Measurements from ENCODE around the gene SFMBT2.
"Not testable (repeated sequence)": the region's sequence is repeated elsewhere in the genome, so short reads cannot be mapped to it uniquely, and the experiment has no call there.

SFMBT2 gene

GRCh38 chr10:7320072-7320471, 90.8 kb downstream of the SFMBT2 start:
- DNase-seq (ENCODE audit: low read depth in 2 of 2), result no peak

GRCh38 chr10:7319632-7320031, 91.2 kb downstream of the SFMBT2 start:
- DNase-seq (ENCODE audit: low read depth in 2 of 2), result no peak

GRCh38 chr10:7318836-7319235, 92.0 kb downstream of the SFMBT2 start:
- DNase-seq (ENCODE audit: low read depth in 2 of 2), result no peak

- DNase-seq (ENCODE audit: low read depth in 2 of 2), result no peak
These were observed 92.9 kb downstream of the SFMBT2 start for GRCh38 chr10:7317786-7318446.

- no peak for DNase-seq (ENCODE audit: low read depth in 2 of 2)
These were observed 94.0 kb downstream of the SFMBT2 start for GRCh38 chr10:7316839-7317238.

GRCh38 chr10:7315906-7316305, 94.9 kb downstream of the SFMBT2 start:
- no peak for DNase-seq (ENCODE audit: low read depth in 2 of 2)

- no peak for DNase-seq (ENCODE audit: low read depth in 2 of 2)
These were observed 96.7 kb downstream of the SFMBT2 start for GRCh38 chr10:7314170-7314569.

- DNase-seq (ENCODE audit: low read depth in 2 of 2), result no peak
These were observed 98.4 kb downstream of the SFMBT2 start for GRCh38 chr10:7312488-7312857.

GRCh38 chr10:7311850-7312487, 98.9 kb downstream of the SFMBT2 start:
- DNase-seq (ENCODE audit: low read depth in 2 of 2), result not testable (repeated sequence)

- DNase-seq (ENCODE audit: low read depth in 2 of 2), result no peak
These were observed 99.5 kb downstream of the SFMBT2 start for GRCh38 chr10:7311218-7311849.

GRCh38 chr10:7310076-7310475, 100.8 kb downstream of the SFMBT2 start:
- no peak for DNase-seq (ENCODE audit: low read depth in 2 of 2)

GRCh38 chr10:7308826-7309225, 102.0 kb downstream of the SFMBT2 start:
- DNase-seq (ENCODE audit: low read depth in 2 of 2), result no peak

GRCh38 chr10:7306616-7307015, 104.2 kb downstream of the SFMBT2 start:
- no peak for DNase-seq (ENCODE audit: low read depth in 2 of 2)

GRCh38 chr10:7306147-7306546, 104.7 kb downstream of the SFMBT2 start:
- DNase-seq (ENCODE audit: low read depth in 2 of 2), result no peak

- DNase-seq (ENCODE audit: low read depth in 2 of 2), result no peak
These were observed 105.8 kb downstream of the SFMBT2 start for GRCh38 chr10:7305053-7305452.

GRCh38 chr10:7304110-7304509, 106.7 kb downstream of the SFMBT2 start:
- DNase-seq (ENCODE audit: low read depth in 2 of 2), result no peak

- DNase-seq (ENCODE audit: low read depth in 2 of 2), result no peak
These were observed 107.8 kb downstream of the SFMBT2 start for GRCh38 chr10:7302930-7303557.

GRCh38 chr10:7302392-7302906, 108.4 kb downstream of the SFMBT2 start:
- DNase-seq (ENCODE audit: low read depth in 2 of 2), result no peak

- no peak for DNase-seq (ENCODE audit: low read depth in 2 of 2)
These were observed 109.6 kb downstream of the SFMBT2 start for GRCh38 chr10:7301006-7301778.

- no peak for DNase-seq (ENCODE audit: low read depth in 2 of 2)
These were observed 110.4 kb downstream of the SFMBT2 start for GRCh38 chr10:7300384-7300971.

- DNase-seq (ENCODE audit: low read depth in 2 of 2), result not testable (repeated sequence)
These were observed 111.1 kb downstream of the SFMBT2 start for GRCh38 chr10:7299601-7300325.

All from stimulated activated CD8-positive, alpha-beta memory T cell treated with anti-CD3 and anti-CD28 coated beads, Interleukin-2, amount 100 ng/mL, for 1 hour (primary cell).